Activated CD4-positive, alpha-beta T cell treated with anti-CD3 and anti-CD28 coated beads, Interleukin-2, amount 50 U/mL, for 24 hours (primary cell): Measurements from ENCODE around the gene ZNFX1.
"Not testable (repeated sequence)": the region's sequence is repeated elsewhere in the genome, so short reads cannot be mapped to it uniquely, and the experiment has no call there.

ENCODE experiments used
- DNase-seq, 2 donors: peaks; one replicate each; pipeline ENCODE4 v3.0.0-alpha.2; 2020; ENCODE audit warnings: low read depth in 1 of 2, low spot score in 1 of 2

Gene ZNFX1

DNA sequence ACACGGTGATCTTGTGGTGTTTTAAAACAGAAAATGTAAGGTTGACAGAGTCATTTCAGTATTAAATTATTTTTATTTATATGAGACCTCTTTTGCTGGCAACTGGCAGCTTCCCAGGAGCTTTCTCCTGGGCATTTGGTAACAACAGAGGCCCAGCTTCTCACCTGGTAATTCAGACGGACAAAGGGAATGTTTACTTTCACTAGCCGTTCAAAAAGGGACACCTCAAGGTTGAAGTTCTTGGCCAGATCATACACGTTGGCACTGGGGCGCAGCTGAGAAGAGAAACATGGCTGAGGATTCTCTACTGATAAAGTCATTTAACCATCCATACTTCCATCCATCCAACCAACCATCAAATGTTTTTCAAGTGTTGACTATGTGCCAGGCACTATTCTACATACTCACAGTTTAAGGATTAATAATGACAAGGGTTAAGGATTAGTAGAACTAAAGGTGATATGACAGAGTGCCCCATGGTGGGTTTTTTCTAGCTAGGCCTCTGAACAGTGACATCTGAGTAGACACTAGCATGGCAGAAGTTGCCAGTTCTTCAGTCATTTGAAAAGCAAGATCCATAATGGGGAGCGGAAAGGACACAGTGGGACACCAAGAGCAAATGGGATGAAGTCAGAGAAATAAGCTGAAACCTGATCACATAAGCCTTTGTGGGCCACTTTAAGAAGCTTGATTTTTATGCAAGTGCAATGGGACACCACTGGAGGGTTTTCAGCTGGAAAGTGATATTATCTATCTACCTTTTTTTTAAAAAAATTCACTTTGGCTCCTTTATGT is 25.1 kb downstream of the ZNFX1 start:
- no peak for DNase-seq

DNA sequence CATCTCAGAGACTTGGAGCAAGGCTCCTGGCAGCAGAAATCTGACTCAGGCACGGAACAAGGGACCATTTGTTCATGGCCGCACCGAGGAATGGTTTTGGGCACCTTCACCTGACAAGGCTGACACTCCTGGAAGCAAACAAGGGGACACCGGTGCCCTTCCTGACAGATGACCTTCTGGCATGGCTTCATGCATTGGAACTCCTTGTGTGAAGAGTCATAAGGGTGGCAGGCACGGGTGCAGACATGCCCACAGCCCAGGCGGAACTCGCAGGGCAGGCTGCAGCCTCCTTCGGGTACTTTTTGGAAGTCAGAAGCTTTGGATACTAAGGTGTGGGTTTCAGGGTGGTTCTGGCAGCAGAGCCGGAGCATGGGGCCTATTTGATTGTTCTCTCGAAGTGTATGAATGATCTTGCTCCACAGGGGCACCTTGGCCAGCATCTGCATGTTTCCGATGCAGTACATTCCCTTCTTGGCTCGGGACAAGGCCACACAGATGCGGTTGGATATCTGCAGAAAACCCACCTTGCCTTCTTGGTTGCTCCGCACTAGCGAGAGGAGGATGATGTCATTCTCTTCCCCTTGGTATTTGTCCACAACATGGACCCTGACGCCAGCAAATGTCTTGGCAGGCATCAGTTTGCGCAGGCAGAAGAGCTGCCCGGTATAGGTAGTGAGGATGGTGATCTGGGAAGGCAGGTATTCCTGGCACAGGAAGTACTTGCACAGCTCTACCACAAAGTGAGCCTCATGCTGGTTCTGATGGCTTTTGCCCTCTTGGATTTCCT is 28.8 kb downstream of the ZNFX1 start:
- DNase-seq: no peak

DNA sequence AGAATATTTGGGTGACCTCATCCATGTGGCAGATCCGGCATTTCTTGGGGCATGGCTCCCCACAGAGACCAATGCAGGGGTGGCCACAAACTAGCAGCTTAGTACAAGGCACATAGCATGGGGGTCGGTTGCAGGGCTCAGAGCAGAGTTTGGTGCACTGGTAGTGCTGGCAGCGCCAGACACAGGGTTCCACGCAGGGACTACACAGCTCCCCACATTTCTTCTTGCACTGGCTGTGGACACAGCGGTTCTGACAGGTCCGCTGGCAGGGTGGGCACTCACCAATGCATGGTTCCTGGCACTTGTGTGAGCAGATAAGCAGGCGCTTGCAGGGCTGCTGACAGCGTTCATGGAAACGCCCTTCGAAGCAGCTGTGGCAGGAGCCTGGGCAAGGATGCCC is 29.6 kb downstream of the ZNFX1 start:
- DNase-seq: no peak

DNA sequence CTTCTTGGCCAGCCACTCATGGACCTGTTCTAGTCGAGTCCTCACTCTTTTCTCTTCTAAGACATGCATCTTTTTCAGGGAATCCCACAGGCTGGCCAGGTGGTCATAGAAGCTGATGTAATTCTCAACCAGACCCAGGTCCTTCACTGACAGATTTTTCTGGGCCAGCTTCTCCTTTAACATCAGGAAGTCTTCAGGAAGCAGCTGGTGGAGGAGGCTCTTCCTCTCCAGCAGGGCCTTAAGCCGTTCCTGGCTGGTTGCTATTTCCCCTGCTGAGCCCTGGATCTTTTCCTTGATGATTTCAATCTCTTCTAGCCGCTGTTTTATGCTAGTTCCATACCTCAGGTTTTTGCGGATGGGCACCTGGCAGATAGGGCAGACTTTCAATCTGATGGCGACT is 30.1 kb downstream of the ZNFX1 start:
- DNase-seq: no peak

DNA sequence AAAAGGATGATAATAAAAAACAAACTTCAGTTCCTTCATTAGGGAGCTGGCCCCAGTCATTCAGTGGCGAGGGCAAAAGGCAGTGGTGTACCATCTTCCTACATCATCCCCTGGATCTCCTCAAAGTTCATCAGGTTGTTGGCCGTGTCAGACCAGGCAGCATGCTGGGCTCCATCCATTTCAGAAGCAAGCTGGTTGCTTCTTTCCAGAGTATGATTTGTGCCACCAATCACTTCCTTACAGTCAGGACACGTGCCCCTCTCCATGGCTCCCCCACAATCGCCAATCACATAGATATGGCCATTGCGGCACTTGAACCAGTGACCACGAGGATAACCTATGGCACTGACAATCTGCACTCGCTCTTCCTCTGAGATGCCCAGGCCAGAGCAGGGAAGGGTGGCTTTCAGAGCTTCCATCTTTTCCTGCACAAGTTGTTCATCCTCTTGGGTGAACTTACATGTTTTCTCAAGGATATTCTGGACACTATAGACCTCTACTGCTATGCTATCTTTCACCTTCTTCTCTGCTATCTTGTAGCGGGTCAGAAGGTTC is 30.6 kb downstream of the ZNFX1 start:
- DNase-seq: no peak

DNA sequence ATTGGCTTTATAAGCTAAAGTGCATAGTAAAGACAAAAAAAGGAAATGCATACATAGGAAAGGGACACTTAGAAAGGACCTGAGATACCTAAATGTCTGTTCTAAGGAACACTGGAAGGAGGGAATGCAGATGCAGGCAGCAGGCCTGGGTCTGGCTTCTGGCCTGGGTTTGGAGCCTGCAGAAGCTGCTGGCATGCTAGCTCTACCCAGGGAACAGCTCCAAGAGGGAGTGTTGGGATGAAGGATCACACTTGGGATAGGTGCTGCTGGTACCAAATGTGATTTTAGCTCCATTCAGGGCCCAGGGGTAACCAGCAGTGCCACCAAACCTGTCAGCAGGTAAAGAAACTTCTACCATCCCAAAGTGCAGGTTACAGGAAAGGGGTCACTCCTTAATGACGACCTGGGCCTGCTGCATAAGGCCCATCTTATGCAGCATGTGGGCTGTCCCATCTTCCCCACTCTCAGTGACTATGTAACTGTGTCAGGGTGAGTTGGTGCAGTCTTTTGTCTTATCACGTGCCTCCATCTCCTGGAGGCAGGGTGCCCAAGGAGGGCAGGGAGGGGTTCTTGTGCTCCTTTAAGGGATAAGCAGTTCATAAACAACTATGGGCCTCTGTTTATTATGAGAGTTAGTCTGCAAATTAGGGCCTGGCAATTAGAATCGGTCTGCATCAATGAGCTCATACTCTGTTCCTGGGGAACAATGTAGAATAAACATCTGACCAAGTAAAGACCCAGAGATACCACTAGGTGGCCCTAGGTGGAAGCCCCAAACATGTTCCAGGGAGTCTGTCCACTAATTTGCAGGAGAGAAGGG is 31.7 kb downstream of the ZNFX1 start:
- DNase-seq: no peak

DNA sequence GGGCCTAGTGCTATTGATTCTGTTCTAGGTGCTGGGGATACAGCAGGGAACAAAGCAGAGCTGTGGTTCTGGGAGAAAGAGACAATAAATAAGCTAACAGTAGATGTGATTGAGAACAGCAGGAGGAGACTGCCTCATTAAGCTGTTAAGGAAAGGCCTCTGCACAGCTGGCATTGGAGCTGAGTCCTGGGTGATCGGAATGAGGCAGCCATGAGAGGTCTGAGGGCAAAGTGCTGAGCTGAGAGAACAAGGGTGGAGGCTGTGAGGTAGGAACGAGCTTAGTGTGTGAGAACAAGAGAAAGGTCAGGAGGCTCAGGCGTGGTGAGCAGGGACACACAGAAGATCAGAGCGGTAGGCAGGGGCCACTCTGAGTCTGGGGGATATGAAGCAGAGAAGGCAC is 40.3 kb downstream of the ZNFX1 start:
- DNase-seq: no peak

DNA sequence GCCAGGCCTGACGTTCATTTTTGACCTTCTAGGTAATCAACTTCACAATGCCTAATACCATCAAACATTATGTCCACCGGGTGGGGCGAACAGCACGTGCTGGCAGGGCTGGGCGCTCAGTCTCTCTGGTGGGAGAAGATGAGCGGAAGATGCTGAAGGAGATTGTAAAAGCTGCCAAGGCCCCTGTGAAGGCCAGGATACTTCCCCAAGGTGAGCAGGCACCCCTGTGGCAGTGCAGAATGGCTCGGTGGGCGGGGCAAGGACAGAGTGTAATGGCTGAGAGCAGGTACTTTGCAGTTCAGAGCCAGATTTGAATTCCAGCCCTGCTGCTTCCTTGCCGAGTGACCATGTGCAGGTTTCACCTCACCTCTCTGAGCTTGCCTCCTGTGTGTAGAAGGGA is 41.6 kb downstream of the ZNFX1 start:
- no peak for DNase-seq

DNA sequence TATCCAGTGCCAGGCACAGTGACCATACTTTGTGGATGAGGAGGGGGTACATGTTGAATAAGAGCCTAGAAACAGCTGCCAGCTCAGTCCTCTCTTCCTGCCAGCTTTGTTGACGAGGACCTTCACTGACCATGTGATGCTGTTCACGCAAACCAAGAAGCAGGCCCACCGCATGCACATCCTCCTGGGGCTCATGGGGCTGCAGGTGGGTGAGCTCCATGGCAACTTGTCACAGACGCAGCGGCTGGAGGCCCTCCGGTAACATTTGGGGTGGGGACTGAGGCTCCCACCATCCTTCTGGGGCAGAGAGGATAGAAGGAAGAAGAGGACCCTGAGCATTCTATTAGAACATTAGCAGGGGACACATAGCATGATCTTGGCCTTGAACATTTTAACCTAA is 43.0 kb downstream of the ZNFX1 start:
- DNase-seq: no peak

DNA sequence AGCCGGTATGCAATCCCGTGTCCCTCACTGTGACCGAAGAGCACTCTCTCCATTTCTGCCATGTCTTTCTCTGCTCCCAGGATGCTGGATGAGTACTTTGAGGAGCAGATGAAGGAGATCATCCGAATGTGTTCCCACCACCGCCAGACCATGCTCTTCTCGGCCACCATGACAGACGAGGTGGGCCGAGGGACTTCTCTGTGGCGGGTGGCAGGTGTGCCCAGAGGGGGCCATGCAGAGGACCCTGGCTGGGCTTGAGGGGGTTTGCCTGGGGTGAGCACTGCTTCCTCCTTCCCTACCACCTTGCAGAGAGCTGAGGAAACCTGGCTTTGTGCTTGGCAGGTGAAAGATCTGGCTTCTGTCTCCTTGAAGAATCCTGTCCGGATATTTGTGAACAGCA is 44.6 kb downstream of the ZNFX1 start:
- no peak for DNase-seq

DNA sequence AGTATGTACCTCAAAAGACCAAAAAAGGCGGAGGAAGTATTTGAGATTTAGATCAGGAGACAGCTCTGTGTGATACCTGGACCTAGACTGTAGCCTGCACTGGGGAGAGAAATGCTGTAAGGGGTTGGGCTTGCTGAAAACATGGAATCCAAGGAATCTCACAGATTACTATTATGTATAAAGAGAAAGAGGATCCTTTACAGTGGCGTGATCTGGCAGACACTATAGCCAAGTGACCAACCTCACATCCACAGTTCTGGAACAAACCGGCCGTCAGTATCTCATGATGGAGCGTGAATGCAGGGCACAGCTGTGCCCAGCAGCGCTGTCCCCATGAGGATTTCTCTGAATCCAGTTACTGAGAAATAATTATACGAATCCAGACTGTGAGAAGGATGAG is 46.4 kb downstream of the ZNFX1 start:
- DNase-seq: no peak

DNA sequence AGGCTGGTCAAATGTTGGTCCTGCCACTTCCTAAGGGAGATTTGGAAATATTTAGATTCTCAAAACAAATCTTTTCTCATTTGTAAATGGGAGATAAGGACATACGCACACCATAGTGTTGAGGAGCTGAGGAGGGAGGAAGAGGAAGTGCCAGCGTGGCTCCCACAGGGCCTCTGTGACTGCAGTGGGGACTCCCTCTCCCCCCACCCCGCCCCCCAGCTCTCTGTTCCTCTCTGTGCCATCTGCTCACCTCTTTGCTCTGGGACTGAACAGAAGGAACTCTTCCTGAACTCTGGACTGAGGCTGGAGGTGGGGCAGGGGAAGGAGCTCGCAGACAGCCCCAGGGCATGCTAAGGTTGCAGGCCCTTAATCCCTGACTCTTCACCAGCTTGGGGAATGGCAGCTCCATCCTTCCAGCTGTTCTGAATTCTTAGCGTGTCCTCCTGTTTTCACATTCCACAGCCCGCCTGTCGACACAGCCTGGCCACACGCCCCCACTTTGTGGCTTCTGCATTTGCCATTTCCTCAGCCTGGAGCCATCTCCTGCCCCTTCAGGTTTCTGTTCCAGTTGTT is 47.2 kb downstream of the ZNFX1 start:
- no peak for DNase-seq

DNA sequence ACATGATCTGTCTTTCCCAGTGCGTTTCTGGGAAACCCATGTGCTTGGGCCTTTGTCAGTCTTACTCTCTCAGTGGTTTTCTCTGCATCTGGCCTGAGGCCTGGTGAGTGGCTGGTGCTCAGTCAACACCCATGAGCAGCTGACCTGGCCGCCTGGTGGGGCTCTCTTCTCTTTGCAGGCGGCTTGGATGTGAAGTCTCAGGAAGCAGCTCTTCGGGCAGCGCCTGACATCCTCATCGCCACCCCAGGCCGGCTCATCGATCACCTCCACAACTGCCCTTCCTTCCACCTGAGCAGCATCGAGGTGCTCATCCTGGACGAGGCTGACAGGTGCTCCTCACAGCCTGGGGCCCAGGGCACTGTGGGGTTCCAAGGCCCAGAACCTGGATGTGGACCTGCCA is 47.8 kb downstream of the ZNFX1 start:
- DNase-seq: no peak

DNA sequence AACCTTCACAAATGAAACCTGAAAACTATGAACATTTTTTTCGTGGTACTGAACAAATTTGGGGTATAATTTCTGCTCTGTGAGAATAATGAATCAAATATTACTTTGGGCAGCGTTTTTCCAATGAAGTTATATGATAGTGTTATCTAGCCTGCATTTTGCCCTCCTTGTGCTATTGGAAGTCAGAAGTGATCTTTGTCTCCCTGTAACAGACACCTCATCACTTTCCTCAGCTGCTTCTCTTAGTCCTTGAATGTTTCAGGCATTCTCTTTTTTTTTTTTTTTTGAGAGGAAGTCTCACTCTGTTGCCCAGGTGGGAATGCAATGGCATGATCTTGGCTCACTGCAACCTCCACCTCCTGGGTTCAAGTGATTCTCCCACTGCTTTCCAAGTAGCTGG is 48.5 kb downstream of the ZNFX1 start:
- no peak for DNase-seq

DNA sequence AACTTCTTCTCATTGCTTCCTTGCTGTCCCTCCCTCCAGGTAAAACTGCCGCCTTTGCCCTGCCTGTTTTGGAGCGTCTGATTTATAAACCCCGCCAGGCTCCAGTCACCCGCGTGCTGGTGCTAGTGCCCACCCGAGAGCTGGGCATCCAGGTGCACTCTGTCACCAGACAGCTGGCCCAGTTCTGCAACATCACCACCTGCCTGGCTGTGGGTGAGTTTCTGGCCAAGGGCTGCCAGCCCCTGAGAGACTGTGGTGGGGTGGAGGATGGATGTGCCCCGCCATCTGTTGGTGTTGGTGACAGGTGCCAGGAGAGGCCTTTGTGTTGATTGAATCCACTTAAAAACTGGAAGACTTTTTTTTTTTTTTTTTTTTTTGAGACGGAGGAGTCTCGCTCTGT is 49.2 kb downstream of the ZNFX1 start:
- no peak for DNase-seq

DNA sequence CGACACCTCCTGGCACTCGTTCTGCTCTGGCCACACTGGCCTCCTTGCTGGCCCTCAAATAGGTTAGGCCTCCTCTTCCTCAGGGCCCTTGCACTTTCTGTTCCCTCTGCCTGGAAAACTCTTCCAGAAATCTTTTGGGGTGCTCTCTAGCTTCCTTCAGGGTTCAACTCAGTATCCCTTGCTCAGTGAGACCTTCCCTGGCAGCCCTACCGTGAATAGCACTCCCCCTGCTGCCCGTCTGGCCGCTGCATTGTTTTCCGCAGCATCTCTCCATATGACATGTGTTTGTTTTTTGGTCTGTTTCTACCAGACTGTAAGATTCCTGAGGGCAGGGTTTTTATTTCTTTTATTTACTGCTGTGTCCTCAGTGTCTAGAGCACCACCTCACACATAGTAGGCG is 52.0 kb downstream of the ZNFX1 start:
- no peak for DNase-seq

DNA sequence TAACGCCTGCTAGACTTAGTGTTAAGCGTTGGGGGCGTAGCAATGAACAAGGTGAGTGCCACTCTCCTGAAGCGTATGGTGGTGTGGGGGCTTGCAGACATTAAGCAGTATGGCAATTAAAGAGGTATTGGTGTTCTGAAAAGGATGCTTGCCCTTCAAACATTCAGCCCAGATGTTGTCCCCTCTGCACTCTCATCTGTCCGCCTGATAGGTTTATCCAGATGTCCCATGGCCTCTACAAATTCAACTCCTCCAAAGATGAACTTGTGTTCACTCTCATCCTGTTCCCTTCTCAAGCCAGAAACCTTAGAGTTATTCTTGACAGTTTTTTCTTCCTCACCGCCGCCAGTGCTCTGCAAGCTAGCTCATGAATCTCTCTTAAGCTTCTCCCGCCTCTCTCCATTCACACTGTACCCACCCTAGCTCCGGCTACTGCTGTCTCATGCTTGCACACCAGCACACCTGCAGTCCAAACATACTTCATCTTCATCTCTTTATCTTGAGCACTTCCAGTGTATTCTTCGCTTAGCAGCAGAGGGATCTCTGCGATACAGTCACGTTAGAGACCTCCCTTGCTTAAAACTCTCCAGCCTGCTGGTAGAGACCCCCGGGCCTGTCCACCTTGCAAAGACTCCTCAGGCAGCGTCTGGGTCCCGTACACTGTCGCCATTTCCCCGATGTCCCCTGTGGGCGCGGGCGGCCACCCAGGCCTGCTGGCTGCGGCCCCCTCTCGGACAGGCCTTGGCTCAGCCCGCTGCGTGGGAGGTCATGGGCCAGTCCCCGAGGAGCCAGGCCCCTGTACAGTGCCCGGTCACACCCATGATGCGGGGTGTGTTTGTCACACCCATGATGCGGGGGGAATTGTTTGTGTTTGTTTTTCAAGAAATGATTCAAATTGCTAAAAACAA is 57.7 kb downstream of the ZNFX1 start:
- DNase-seq: no peak

DNA sequence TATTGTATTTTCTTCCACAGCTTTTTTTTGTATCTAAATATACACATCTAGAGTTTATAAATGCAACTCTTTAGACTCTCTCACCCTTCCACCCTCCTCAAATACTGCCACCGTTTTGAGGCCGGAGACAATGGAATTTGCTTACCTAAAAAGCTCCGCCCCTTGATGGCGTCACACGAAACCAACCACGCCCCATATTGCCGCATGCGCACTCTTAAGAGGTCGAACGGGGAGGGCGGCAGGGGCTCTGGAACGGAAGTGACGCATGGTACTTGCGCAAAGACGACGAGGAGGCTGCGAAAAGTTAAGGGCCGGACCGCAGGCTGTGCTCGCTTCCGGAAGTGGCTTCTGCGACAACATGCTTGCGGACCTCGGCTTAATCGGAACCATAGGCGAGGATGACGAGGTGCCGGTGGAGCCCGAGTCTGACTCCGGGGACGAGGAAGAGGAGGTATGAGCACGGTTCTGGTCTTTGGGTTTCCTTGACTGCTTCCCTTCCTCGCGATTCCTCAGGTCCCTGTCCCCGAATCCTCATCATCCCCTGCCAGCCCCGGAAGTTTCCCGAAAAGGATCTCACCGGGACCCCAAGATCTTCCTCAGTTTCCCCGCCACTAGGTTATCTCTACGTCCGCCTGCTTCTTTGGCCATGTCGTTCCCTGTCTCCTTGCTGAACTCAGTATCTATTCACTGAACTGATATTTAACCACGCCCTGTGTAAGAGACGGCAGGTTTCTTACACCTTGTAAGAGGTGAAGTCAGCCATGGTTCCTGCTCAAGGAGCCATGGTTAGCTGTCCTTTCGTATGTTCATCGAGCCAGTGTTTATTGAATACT is 58.5 kb downstream of the ZNFX1 start, which contains the start of gene DDX27:
DDX27 (plus strand) TSS at position 326 of the 833 bp plus-strand sequence; CDS start at position 359, 33 bp downstream.
- peak; percentile 96 for DNase-seq

DNA sequence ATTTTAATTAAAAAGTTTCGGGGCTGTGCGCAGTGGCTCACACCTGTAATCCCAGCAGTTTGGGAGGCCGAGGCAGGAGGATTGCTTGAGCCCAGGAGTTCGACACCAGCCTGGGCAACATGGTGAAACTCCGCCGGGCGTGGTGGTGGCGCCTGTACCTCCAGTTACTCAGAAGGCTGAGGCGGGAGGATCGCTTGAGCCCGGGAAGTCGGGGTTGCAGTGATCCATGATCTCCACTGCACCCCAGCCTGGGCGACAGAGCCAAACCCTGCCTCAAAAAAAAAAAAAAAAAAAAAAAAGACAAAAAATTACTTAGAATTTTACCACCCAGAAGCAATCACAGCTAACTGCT is 59.1 kb downstream of the ZNFX1 start:
- DNase-seq: not testable (repeated sequence)
